HG03139 (cell line): ENCODE measurements around the gene LAMC3.
"Not testable (repeated sequence)": the region's sequence is repeated elsewhere in the genome, so short reads cannot be mapped to it uniquely, and the experiment has no call there.

Source experiments
- ATAC-seq: cut with Tn5 transposase; IDR thresholded peaks from one replicate; pipeline ENCODE4 v1.9.1; 2021; ENCODE audit not compliant: unreplicated experiment

LAMC3 gene

GRCh38 chr9:130990978-130991777 is 17.8 kb upstream of the LAMC3 start:
- no peak for ATAC-seq

DNA sequence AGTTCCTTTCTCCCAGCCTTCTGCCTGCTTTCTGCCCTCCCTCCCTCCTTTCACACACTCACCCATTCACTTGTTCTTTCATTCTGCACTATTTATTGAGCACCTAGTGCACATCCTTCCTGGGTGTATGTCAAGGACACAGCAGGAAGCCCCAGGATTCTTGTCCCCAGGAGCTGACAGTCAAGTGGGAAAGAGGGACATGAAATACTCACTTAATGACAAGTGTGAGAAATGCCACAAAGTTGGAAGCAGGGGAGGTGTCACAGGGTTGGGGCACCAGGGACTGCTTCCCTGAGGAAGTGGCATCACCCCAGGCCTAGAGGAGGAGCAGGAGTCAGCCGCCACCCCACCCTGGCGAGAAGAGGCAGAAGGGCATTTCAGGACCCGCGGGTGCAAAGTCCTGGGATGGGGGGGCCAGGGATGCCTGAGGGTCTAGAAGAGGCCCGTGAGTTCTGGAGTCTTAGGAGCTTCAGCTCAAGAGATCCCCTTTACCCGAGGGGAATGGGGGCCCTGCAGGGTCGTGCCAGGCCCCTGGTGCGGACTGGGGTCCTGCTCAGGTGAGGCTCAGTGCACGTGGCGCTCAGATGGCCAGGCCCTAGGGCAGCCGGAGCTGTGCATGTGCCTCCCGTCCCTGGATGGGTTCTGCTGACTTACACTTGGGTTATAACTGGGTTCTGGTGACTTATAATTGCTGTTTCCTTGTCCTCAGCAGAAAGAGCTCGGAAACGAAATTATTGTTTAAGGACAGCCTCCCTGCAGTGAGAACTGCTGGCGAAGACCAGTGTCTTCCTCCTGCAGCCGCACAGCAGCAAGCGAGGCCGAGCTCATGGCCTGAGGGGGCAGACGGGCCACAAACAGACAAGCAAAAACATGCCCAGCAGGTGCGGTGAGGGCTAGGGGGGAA is 16.9 kb upstream of the LAMC3 start:
- ATAC-seq: no peak

DNA sequence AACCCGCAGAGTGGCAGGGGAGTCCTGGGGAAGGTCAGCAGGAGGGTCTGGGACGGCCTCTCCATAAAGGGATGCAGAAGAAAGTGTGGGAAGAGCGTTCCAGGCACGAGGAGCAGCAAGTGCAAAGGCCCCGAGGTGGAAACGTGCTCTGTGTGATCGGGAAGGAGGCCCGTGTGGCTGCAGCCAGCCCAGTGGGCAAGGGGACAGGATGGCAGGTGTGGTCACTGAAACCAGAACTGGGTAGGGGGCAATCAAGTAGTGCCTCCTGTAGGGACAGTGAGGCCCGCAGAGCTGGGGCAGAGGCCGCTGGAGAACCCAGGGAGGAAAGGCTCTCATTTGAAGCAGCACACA is 16.3 kb upstream of the LAMC3 start:
- no peak for ATAC-seq

DNA sequence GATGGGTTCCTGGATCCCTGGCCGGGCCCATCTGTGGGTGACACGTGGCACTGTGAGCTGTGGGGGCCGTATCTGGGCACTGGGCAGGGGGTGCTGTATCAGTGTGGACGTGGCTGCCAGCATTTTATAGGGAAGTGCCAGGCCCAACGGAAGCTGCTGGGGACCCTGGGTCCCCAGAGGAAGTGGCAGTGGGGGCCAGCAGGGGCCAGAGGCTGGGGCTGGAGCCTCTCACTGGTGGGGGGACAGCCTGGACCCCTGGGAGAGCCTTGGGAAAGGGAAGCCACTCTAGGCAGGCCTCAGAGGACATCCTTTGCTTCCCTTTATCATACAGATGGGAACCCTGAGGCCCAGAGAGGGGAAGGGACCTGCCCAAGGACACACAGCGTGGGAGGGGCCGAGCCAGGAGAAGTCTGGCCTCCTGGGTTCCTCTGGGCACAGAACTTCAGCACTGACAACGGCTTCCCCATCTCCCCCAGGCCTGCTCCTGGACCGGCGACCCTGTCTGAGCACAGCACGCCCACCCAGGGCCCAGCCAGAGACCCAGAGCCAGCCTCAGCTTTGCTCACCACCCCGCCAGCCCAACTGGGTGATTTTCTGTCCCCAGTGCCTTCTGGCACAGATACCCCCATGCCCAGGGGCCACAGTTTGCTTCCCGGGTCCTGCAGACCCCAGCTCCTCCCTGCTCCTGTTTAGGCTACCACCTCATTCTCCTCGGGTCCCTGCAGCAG is 15.5 kb upstream of the LAMC3 start:
- ATAC-seq: no peak

- ATAC-seq: no peak
Observed at GRCh38 chr9:130994135-130995085, 14.6 kb upstream of the LAMC3 start.

- ATAC-seq: no peak
Observed at GRCh38 chr9:130995086-130996011, 13.6 kb upstream of the LAMC3 start.

GRCh38 chr9:130996205-130996604 is 12.8 kb upstream of the LAMC3 start:
- no peak for ATAC-seq

DNA sequence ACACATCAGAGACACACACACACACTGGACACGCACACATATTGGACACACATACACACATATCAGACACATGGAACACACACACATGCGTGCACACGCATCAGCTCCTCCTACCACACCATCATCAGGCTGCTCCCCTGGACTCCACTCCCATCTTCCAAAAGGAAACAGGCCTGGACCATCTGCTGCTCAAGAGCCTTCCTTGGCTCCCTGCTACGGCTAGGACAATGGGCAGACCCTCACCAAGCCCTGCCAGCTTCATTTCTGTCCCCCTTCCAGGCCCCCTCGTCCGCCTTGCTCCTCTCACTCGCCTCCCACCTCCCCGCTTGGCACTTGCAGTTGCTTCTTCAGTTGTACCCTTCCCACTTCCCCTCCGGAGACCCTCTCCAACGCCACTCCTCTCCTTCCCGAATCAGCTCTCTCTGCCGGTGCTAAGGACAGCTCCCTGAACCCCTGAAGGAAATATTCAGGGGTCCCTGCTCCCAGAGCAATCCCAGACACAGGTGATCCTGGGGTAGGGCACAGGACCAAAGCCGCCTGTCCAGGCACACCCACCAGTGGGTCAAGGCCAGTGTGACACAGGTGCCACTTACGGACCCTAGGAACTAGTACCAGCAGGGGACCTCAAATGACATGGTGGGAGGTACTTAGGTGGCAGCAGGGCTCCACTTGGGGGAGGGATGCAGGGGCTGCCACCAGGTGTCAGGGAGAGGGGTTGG is 12.1 kb upstream of the LAMC3 start:
- ATAC-seq: no peak

- ATAC-seq: no peak
Observed at GRCh38 chr9:130997395-130997684, 11.6 kb upstream of the LAMC3 start.

GRCh38 chr9:130997925-130998596 is 10.9 kb upstream of the LAMC3 start:
- no peak for ATAC-seq

GRCh38 chr9:130998597-130999244 is 10.3 kb upstream of the LAMC3 start:
- ATAC-seq: no peak

GRCh38 chr9:130999245-130999623 is 9.7 kb upstream of the LAMC3 start:
- no peak for ATAC-seq

DNA sequence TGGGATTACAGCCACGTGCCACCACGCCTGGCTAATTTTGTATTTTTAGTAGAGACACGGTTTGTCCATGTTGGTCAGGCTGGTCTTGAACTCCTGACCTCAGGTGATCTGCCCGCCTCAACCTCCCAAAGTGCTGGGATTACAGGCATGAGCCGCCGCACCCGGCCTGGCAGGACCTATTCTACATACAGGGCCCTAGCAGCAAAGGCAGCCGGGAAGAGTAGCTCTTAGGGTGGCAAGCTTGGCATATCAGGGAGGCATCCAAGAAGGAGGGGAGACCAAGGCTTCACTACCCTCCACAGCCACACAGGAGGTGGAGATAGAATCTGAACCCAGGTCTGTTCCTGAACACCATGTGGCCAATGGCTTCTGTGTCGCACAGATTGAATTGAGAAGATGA is 8.4 kb upstream of the LAMC3 start:
- not testable (repeated sequence) for ATAC-seq

DNA sequence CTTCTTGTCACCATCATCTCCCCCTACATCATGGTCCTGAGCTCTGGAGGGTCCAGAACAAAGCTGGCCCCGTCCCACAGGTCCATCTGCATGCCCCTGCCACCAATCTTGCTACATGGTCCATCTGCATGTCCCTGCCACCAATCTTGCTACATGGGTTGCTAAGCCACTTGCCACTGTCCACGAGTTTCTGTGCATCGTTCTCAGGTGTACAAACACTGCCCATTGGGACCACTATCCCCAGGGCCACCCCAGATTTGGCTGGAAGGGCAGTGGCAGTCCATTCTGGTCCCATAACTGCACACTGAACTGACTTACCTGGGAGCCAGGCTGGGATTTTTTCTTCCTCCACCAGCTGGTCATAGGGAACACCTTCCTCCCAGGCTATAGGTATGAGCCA is 8.0 kb upstream of the LAMC3 start:
- ATAC-seq: no peak

DNA sequence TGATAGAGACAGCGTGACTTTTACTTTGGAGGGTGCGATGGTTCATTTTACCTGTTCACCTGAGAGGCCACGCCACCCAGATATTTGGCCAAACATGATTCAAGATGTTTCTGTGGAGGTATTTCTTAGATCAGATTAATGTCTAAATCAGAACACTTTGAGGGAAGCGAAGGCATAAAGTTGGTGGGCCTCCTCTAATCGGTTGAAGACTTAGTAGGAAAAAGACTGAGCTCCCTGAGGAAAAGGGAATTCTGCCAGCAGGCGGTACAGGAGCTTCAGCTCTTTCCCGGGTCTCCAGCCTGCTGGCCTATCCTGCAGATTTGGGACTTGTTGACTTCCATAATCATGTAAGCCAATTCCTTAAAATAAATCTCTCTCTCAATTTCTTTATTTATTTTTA is 7.0 kb upstream of the LAMC3 start:
- ATAC-seq: no peak

DNA sequence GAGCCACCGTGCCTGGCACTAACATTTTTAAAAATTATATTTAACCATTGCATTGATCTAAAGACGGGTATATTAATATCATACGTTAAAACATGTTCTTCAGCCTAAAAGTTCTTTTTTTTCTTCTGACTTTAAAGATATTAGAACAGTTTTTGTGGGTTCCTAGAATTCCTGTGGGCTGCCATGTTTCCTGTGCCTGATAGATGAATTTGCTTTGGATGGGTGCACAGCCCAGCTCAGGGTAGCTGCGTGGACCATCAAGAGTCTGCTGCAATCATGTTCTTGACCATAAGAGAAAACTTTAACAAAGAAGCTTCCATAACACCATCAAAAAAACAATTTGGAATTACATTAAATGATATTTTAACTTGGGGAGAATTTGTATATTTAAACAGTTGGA is 2.4 kb upstream of the LAMC3 start:
- no peak for ATAC-seq

- no peak for ATAC-seq
Observed at GRCh38 chr9:131008086-131008485, 888 bp upstream of the LAMC3 start.

- ATAC-seq: no peak
Observed at GRCh38 chr9:131008563-131008908, 438 bp upstream of the LAMC3 start.
